Peyer's patch (tissue), 4 donors: ENCODE measurements around the gene WWOX. TPM values are rescaled to one million over a fixed set of nuclear protein-coding genes. Genes with fewer than 3 reads are reported as not detected.

ENCODE experiments used
- DNase-seq, 3 donors: peaks; one replicate each; pipeline ENCODE4 v3.0.0-alpha.2; 2017 to 2019
- H3K27ac ChIP-seq, 4 donors: fragments of 200-600 bp; sonication (generic); one replicate each; pipeline ENCODE4 v1.5.1; 2016 to 2019
- H3K27me3 ChIP-seq, 2 donors: fragments of 200-600 bp; sonication (generic); one replicate each; pipeline ENCODE4 v1.5.1; 2019
- H3K36me3 ChIP-seq, 3 donors: fragments of 200-600 bp; sonication (generic); one replicate each; pipeline ENCODE4 v1.5.1; 2016 to 2019
- H3K4me1 ChIP-seq, 4 donors: fragments of 200-600 bp; sonication (generic); one replicate each; pipeline ENCODE4 v1.5.1; 2016 to 2019
- H3K4me3 ChIP-seq, 4 donors: fragments of 200-600 bp; sonication (generic); 1 replicate in 3 of 4; 2 replicates in 1 of 4; pipeline ENCODE4 v1.5.1; 2016 to 2019; ENCODE audit warnings: mild to moderate bottlenecking in 1 of 4
- H3K9me3 ChIP-seq, 4 donors: fragments of 200-600 bp; sonication (generic); one replicate each; pipeline ENCODE4 v1.5.1; 2016 to 2019; ENCODE audit warnings: mild to moderate bottlenecking in 1 of 4
- CTCF ChIP-seq, 6 experiments: fragments of 450-650 bp in 4 of 6; fragments of 200-600 bp in 2 of 6; sonication (generic) in 1 of 6; IDR thresholded peaks; one replicate each; pipeline ENCODE4 v1.5.1; 2017 to 2019; ENCODE audit warnings: antibody characterized with exemption in 6 of 6, mild to moderate bottlenecking in 3 of 6, moderate library complexity in 1 of 6
- POLR2A ChIP-seq, 2 donors: fragments of 450-650 bp; IDR thresholded peaks; one replicate each; pipeline ENCODE4 v1.5.1; 2017; ENCODE audit warnings: antibody characterized with exemption in 2 of 2, mild to moderate bottlenecking in 2 of 2, moderate library complexity in 2 of 2
- total RNA-seq, 4 donors: library from RNA; depleted of rRNA; stranded (reverse); fragments of >200 nt; gene quantifications; one replicate each; pipeline ENCODE4 v1.1.0, GENCODE V29; 2016

The WWOX gene
- total RNA-seq, 4 donors from 2014 or later = 17.3 to 197 (median 57.5) TPM

GRCh38 chr16:78501744-78502143 lies 402.3 kb downstream of the WWOX start:
- H3K27ac ChIP-seq = no peak overlapping the region
- no peaks in the 10 kb centered on the region for H3K36me3 ChIP-seq
- no peaks in the 10 kb centered on the region for H3K27me3 ChIP-seq
- H3K4me1 ChIP-seq = peaks cover 0 to 4% (median 0%) of the 10 kb centered on the region in 4 donors
- H3K4me3 ChIP-seq = no peak overlapping the region
- TF ChIP-seq POLR2A (IDR thresholded peaks at IDR 0.05) (no peak), CTCF (IDR thresholded peaks at IDR 0.05) (no peak)
- H3K9me3 ChIP-seq = no peaks in the 10 kb centered on the region
- DNase-seq = no peak

GRCh38 chr16:78502812-78503350 lies 403.4 kb downstream of the WWOX start:
- Histone ChIP-seq H3K27me3 (no peaks in the 10 kb centered on the region), H3K27ac (no peak overlapping the region), H3K4me3 (no peak overlapping the region), H3K4me1 (peaks cover 0 to 4% (median 0%) of the 10 kb centered on the region in 4 donors), H3K36me3 (no peaks in the 10 kb centered on the region), H3K9me3 (no peaks in the 10 kb centered on the region)
- TF ChIP-seq POLR2A (IDR thresholded peaks at IDR 0.05) (no peak), CTCF (IDR thresholded peaks at IDR 0.05) (no peak)
- no peak for DNase-seq

- no peak overlapping the region for H3K27ac ChIP-seq
- DNase-seq = peak in 2 of 3 donors; percentile 29 to 75
- no peaks in the 10 kb centered on the region for H3K36me3 ChIP-seq
- H3K4me1 ChIP-seq = peaks cover 0 to 4% (median 0%) of the 10 kb centered on the region in 4 donors
- H3K27me3 ChIP-seq = no peaks in the 10 kb centered on the region
- TF ChIP-seq CTCF (IDR thresholded peaks at IDR 0.05) (peak; percentile 52 to 96 (median 77)), POLR2A (IDR thresholded peaks at IDR 0.05) (no peak)
- no peaks in the 10 kb centered on the region for H3K9me3 ChIP-seq
- no peak overlapping the region for H3K4me3 ChIP-seq
Measured at GRCh38 chr16:78503602-78504001, 404.1 kb downstream of the WWOX start.

- no peak for TF ChIP-seq CTCF (IDR thresholded peaks at IDR 0.05)
- TF ChIP-seq POLR2A (IDR thresholded peaks at IDR 0.05) = no peak
- no peaks in the 10 kb centered on the region for H3K27me3 ChIP-seq
- no peaks in the 10 kb centered on the region for H3K9me3 ChIP-seq
- peak in 1 of 3 donors; percentile 62 for DNase-seq
- H3K4me1 ChIP-seq = peaks cover 0 to 4% (median 0%) of the 10 kb centered on the region in 4 donors
- no peaks in the 10 kb centered on the region for H3K36me3 ChIP-seq
- H3K27ac ChIP-seq = peak overlapping the region in 2 of 4 donors; percentile 13 to 64
- H3K4me3 ChIP-seq = no peak overlapping the region
Measured at GRCh38 chr16:78504401-78504851, 405.0 kb downstream of the WWOX start.

- DNase-seq = no peak
- Histone ChIP-seq H3K9me3 (no peaks in the 10 kb centered on the region), H3K4me1 (peaks cover 0 to 4% (median 0%) of the 10 kb centered on the region in 4 donors), H3K27ac (peak overlapping the region; percentile 47 to 64 (median 54)), H3K27me3 (no peaks in the 10 kb centered on the region), H3K36me3 (no peaks in the 10 kb centered on the region), H3K4me3 (no peak overlapping the region)
- TF ChIP-seq POLR2A (IDR thresholded peaks at IDR 0.05) (no peak), CTCF (IDR thresholded peaks at IDR 0.05) (no peak)
Measured at GRCh38 chr16:78505036-78505435, 405.6 kb downstream of the WWOX start.
